Mesothelial cell of epicardium (in vitro differentiated cells): ENCODE measurements around the gene PIANP. TPM values are rescaled to one million over a fixed set of nuclear protein-coding genes. Genes with fewer than 3 reads are reported as not detected.
A peak's percentile ranks its signal among the peaks of the same experiment; 100 is the strongest.

ENCODE experiments used
- DNase-seq, 2 experiments: peaks; one replicate each; pipeline ENCODE4 v3.0.0; 2021; ENCODE audit warnings: low spot score in 2 of 2; ENCODE audit not compliant: unreplicated experiment in 2 of 2
- H3K27ac Mint-ChIP-seq: 2 replicates; pipeline ENCODE4 v1.8.0; 2021; ENCODE audit warnings: mixed read lengths
- H3K27me3 Mint-ChIP-seq: 2 replicates; pipeline ENCODE4 v1.8.0; 2021; ENCODE audit warnings: low read depth, mixed read lengths
- H3K36me3 Mint-ChIP-seq: 2 replicates; pipeline ENCODE4 v1.8.0; 2021; ENCODE audit warnings: mixed read lengths
- H3K4me1 Mint-ChIP-seq: 2 replicates; pipeline ENCODE4 v1.8.0; 2021; ENCODE audit warnings: mixed read lengths
- H3K4me3 Mint-ChIP-seq: 2 replicates; pipeline ENCODE4 v1.8.0; 2021; ENCODE audit warnings: mild to moderate bottlenecking, moderate library complexity, mixed read lengths
- H3K9me3 Mint-ChIP-seq: 2 replicates; pipeline ENCODE4 v1.8.0; 2021; ENCODE audit warnings: mixed read lengths
- CTCF ChIP-seq: fragments of 200-600 bp; sonication (generic); IDR thresholded peaks from one replicate; pipeline ENCODE4 v1.5.0; 2021; ENCODE audit warnings: antibody characterized with exemption; ENCODE audit not compliant: unreplicated experiment
- total RNA-seq: library from RNA; stranded (reverse); gene quantifications from 3 replicates; pipeline ENCODE4 v1.2.1, GENCODE V29; 2021

Gene PIANP
- total RNA-seq, 1 donor from 2014 or later = 3.9 TPM

- Mint-ChIP-seq H3K4me3 (peak overlapping the region; percentile 89), H3K27ac (peak overlapping the region; percentile 79), H3K4me1 (peaks cover 29% of the 10 kb centered on the region), H3K36me3 (no peaks in the 10 kb centered on the region), H3K9me3 (no peaks in the 10 kb centered on the region), H3K27me3 (peaks cover 2% of the 10 kb centered on the region)
- TF ChIP-seq CTCF = no peak
- DNase-seq = no peak
Measured at GRCh38 chr12:6688543-6688998, 12.0 kb downstream of the PIANP start.

- H3K9me3 Mint-ChIP-seq = no peaks in the 10 kb centered on the region
Measured at GRCh38 chr12:6685814-6686213, 14.8 kb downstream of the PIANP start.

GRCh38 chr12:6684609-6685008, 16.0 kb downstream of the PIANP start:
- Mint-ChIP-seq H3K36me3 (peaks cover 8% of the 10 kb centered on the region), H3K9me3 (no peaks in the 10 kb centered on the region), H3K4me3 (no peak overlapping the region), H3K4me1 (peaks cover 25% of the 10 kb centered on the region), H3K27ac (peak overlapping the region; percentile 30), H3K27me3 (no peaks in the 10 kb centered on the region)
- peak; percentile 31 for TF ChIP-seq CTCF
- no peak for DNase-seq

More at GRCh38 chr12:6685814-6686213, 14.8 kb downstream of the PIANP start:
- peaks cover 29% of the 10 kb centered on the region for H3K4me1 Mint-ChIP-seq
- no peak overlapping the region for H3K27ac Mint-ChIP-seq
- no peak overlapping the region for H3K4me3 Mint-ChIP-seq
- TF ChIP-seq CTCF = no peak
- no peaks in the 10 kb centered on the region for H3K27me3 Mint-ChIP-seq
- H3K36me3 Mint-ChIP-seq = peaks cover 8% of the 10 kb centered on the region
- DNase-seq = no peak

- Mint-ChIP-seq H3K27me3 (no peaks in the 10 kb centered on the region), H3K4me1 (no peaks in the 10 kb centered on the region), H3K9me3 (no peaks in the 10 kb centered on the region), H3K36me3 (peaks cover 41% of the 10 kb centered on the region), H3K4me3 (no peak overlapping the region), H3K27ac (no peak overlapping the region)
- TF ChIP-seq CTCF = no peak
- no peak for DNase-seq
Measured at GRCh38 chr12:6676962-6677361, 23.7 kb downstream of the PIANP start.

GRCh38 chr12:6672143-6672542, 28.5 kb downstream of the PIANP start:
- Mint-ChIP-seq H3K9me3 (no peaks in the 10 kb centered on the region), H3K4me3 (no peak overlapping the region), H3K27ac (no peak overlapping the region), H3K27me3 (no peaks in the 10 kb centered on the region), H3K4me1 (no peaks in the 10 kb centered on the region), H3K36me3 (peaks cover 45% of the 10 kb centered on the region)
- no peak for DNase-seq
- TF ChIP-seq CTCF = no peak

- Mint-ChIP-seq H3K27me3 (no peaks in the 10 kb centered on the region), H3K4me3 (no peak overlapping the region), H3K36me3 (peaks cover 32% of the 10 kb centered on the region), H3K9me3 (no peaks in the 10 kb centered on the region), H3K4me1 (peaks cover 7% of the 10 kb centered on the region), H3K27ac (no peak overlapping the region)
- no peak for DNase-seq
- no peak for TF ChIP-seq CTCF
Measured at GRCh38 chr12:6667559-6668210, 32.9 kb downstream of the PIANP start.
